ENCODE results near the gene NUF2. TPM values are rescaled to one million over a fixed set of nuclear protein-coding genes. Genes with fewer than 3 reads are reported as not detected.

Gene NUF2
- total RNA-seq (2014; rRNA removed; shearing (Covaris generic)) (76.2 and 86.1 TPM in 2 replicates), total RNA-seq (2022) (92.5 and 102 TPM in 2 replicates), Bru-seq, nascent RNA (percentile 94 among the genes with signal in this experiment), BruChase-seq, experiment 1, labeled RNA remaining after a 6-hour chase (percentile 84 among the genes with signal in this experiment), BruChase-seq, experiment 2, labeled RNA remaining after a 2-hour chase (percentile 96 among the genes with signal in this experiment)
- long read RNA-seq, transcript NUF2-201 (14 exons, 1,969 nt) = major isoform, 117 of 220 reads
- long read RNA-seq, transcript NUF2-202 (14 exons, 1,842 nt) = minor isoform, 20 of 220 reads
- long read RNA-seq, transcript NUF2-205 (4 exons, 779 nt) = minor isoform, 10 of 220 reads
- long read RNA-seq, partial matches to known transcripts = 19 of 220 reads
- long read RNA-seq, other reads (novel, unspliced or antisense) = 53 of 220 reads

- intact Hi-C loops (cut with micrococcal nuclease; ENCODE audit: unreplicated experiment) = loop anchor here (5.0 kb wide), 1 partner anchor 824 kb away; the partner anchor contains the start of gene UHMK1
- H3K4me3 ChIP-seq (ENCODE audit: low read depth, low read length, poor library complexity, severe bottlenecking) = peak within 1 kb of the TSS; percentile 85
- BruUV-seq (replicated peaks) = TSS peak; percentile 89
- no peak for TF ChIP-seq CTCF (conservative IDR thresholded peaks at IDR 0.05; ENCODE audit: low read length)
- TF ChIP-seq EZH2phosphoT487 (IDR thresholded peaks at IDR 0.05; ENCODE audit: borderline replicate concordance, low read depth, low read length) = no peak
- DNase-seq (ENCODE audit: low spot score) = peak; percentile 98
- peaks cover 58% of the 10 kb centered on the region for H3K79me2 ChIP-seq (ENCODE audit: insufficient read depth, low read depth, low read length)
- H2AFZ ChIP-seq (ENCODE audit: low read length) = peak within 1 kb of the TSS; percentile 75; the same call in 1 of the 2 replicates
- H4K20me1 ChIP-seq (ENCODE audit: insufficient read depth, low read length) = no peaks in the 10 kb centered on the region
- H3K4me2 ChIP-seq (ENCODE audit: low read length) = peak within 1 kb of the TSS; percentile 92
- H3K9me3 ChIP-seq (ENCODE audit: low read length) = no peaks in the 10 kb centered on the region
- POLR2A ChIA-PET = interaction anchor here (0.6 to 2.5 kb wide), 6 partner anchors 8 to 226 kb away, joined by 3 to 12 read pairs (median 4); no protein-coding TSS in a partner anchor
- CTCF ChIA-PET (ENCODE audit: unreplicated experiment) = interaction anchor here (0.7 kb wide), 1 partner anchor 11 kb away, joined by 3 read pairs; no protein-coding TSS in a partner anchor
- H3K27ac ChIP-seq (ENCODE audit: low read depth, low read length, poor library complexity, severe bottlenecking) = peak within 1 kb of the TSS; percentile 94
- no peaks in the 10 kb centered on the region for H3K9me2 ChIP-seq (ENCODE audit: insufficient read depth, low read length)
- peaks cover 22% of the 10 kb centered on the region for H3K4me1 ChIP-seq (ENCODE audit: insufficient read depth, low read length, poor library complexity, severe bottlenecking)
- H3K36me3 ChIP-seq (ENCODE audit: insufficient read depth, low read length) = peaks cover 56% of the 10 kb centered on the region
Measured at GRCh38 chr1:163321311-163322305, at the start of gene NUF2. Gene NUF2, plus strand, starts transcription at chr1:163321954. Its CDS starts 4,098 bp downstream, at chr1:163326052.

- H4K20me1 ChIP-seq (ENCODE audit: insufficient read depth, low read length) = no peaks in the 10 kb centered on the region
- no peaks in the 10 kb centered on the region for H3K9me2 ChIP-seq (ENCODE audit: insufficient read depth, low read length)
- no peak overlapping the region for H3K4me3 ChIP-seq (ENCODE audit: low read depth, low read length, poor library complexity, severe bottlenecking)
- no peak for TF ChIP-seq CTCF (conservative IDR thresholded peaks at IDR 0.05; ENCODE audit: low read length)
- TF ChIP-seq EZH2phosphoT487 (IDR thresholded peaks at IDR 0.05; ENCODE audit: borderline replicate concordance, low read depth, low read length) = no peak
- CTCF ChIA-PET (ENCODE audit: unreplicated experiment) = no interaction called here
- no peak overlapping the region for H2AFZ ChIP-seq (ENCODE audit: low read length)
- H3K9me3 ChIP-seq (ENCODE audit: low read length) = peaks cover 11% of the 10 kb centered on the region; the same call in 1 of the 2 replicates
- BruUV-seq (replicated peaks) = no TSS peak
- DNase-seq (ENCODE audit: low spot score) = no peak
- H3K79me2 ChIP-seq (ENCODE audit: insufficient read depth, low read depth, low read length) = no peaks in the 10 kb centered on the region
- intact Hi-C loops (cut with micrococcal nuclease; ENCODE audit: unreplicated experiment) = no loop called here
- H3K4me2 ChIP-seq (ENCODE audit: low read length) = no peak overlapping the region
- no peaks in the 10 kb centered on the region for H3K36me3 ChIP-seq (ENCODE audit: insufficient read depth, low read length)
- no peak overlapping the region for H3K27ac ChIP-seq (ENCODE audit: low read depth, low read length, poor library complexity, severe bottlenecking)
- POLR2A ChIA-PET = interaction anchor here (1.6 kb wide), 1 partner anchor 23 kb away, joined by 5 read pairs; no protein-coding TSS in a partner anchor
- no peaks in the 10 kb centered on the region for H3K4me1 ChIP-seq (ENCODE audit: insufficient read depth, low read length, poor library complexity, severe bottlenecking)
Measured at GRCh38 chr1:163273766-163274441, 47.9 kb upstream of the NUF2 start.

Measured in OCI-LY7 (cell line).